SKM-1 treated with dmso at 0.1 percent for 144 hours (cell line): ENCODE data around the gene MIEN1.
"Not testable (repeated sequence)": the region's sequence is repeated elsewhere in the genome, so short reads cannot be mapped to it uniquely, and the experiment has no call there.

Experiments
- DNase-seq: peaks from one replicate; lab custom pipeline; 2025; ENCODE audit not compliant: unreplicated experiment; lab: John Stamatoyannopoulos, UW

The MIEN1 gene

GRCh38 chr17:39742126-39742855 is 12.0 kb upstream of the MIEN1 start:
- no peak for DNase-seq

- DNase-seq, result no peak
Observed at GRCh38 chr17:39740357-39741111, 10.2 kb upstream of the MIEN1 start.

- no peak for DNase-seq
Observed at GRCh38 chr17:39739885-39740356, 9.6 kb upstream of the MIEN1 start.

- DNase-seq, result no peak
Observed at GRCh38 chr17:39738983-39739884, 8.9 kb upstream of the MIEN1 start.

GRCh38 chr17:39738568-39738901 is 8.2 kb upstream of the MIEN1 start:
- no peak for DNase-seq

GRCh38 chr17:39737760-39738567 is 7.6 kb upstream of the MIEN1 start, which contains the start of gene GRB7:
Gene GRB7 (plus strand): TSS chr17:39737938. CDS start chr17:39742302, 4,364 bp downstream.
- DNase-seq, result no peak

GRCh38 chr17:39737206-39737759 is 7.0 kb upstream of the MIEN1 start:
- DNase-seq, result no peak

GRCh38 chr17:39736319-39737165 is 6.2 kb upstream of the MIEN1 start:
- DNase-seq, result no peak

GRCh38 chr17:39735882-39736281 is 5.5 kb upstream of the MIEN1 start:
- no peak for DNase-seq

- no peak for DNase-seq
Observed at GRCh38 chr17:39732586-39732985, 2.3 kb upstream of the MIEN1 start.

GRCh38 chr17:39729280-39729851 is 966 bp downstream of the MIEN1 start:
- DNase-seq, result no peak

- DNase-seq, result no peak
Observed at GRCh38 chr17:39727556-39727955, 2.8 kb downstream of the MIEN1 start.

- DNase-seq, result no peak
Observed at GRCh38 chr17:39726617-39727016, 3.7 kb downstream of the MIEN1 start.

GRCh38 chr17:39725923-39726322 is 4.4 kb downstream of the MIEN1 start:
- DNase-seq, result not testable (repeated sequence)

- no peak for DNase-seq
Observed at GRCh38 chr17:39724731-39725130, 5.6 kb downstream of the MIEN1 start.

- no peak for DNase-seq
Observed at GRCh38 chr17:39722965-39723848, 7.1 kb downstream of the MIEN1 start.

GRCh38 chr17:39722104-39722503 is 8.2 kb downstream of the MIEN1 start:
- no peak for DNase-seq
